ENCODE data around the gene FIBP.

FIBP gene

GRCh38 chr11:65870706-65871681 is 17.3 kb downstream of the FIBP start:
- no peak for TF ChIP-seq CTCF (IDR thresholded peaks at IDR 0.05; ENCODE audit: control insufficient read depth, insufficient read depth, low read depth, low read length, missing control alignments)
- H3K4me3 ChIP-seq (ENCODE audit: control insufficient read depth, low read depth, low read length) = peak overlapping the region; percentile 77
- DNase-seq (ENCODE audit: low read depth) = no peak

GRCh38 chr11:65870307-65870658 is 18.0 kb downstream of the FIBP start:
- no peak for TF ChIP-seq CTCF (IDR thresholded peaks at IDR 0.05; ENCODE audit: control insufficient read depth, insufficient read depth, low read depth, low read length, missing control alignments)
- DNase-seq (ENCODE audit: low read depth) = no peak
- no peak overlapping the region for H3K4me3 ChIP-seq (ENCODE audit: control insufficient read depth, low read depth, low read length)

GRCh38 chr11:65869643-65870306 is 18.5 kb downstream of the FIBP start:
- no peak for DNase-seq (ENCODE audit: low read depth)
- H3K4me3 ChIP-seq (ENCODE audit: control insufficient read depth, low read depth, low read length) = no peak overlapping the region
- no peak for TF ChIP-seq CTCF (IDR thresholded peaks at IDR 0.05; ENCODE audit: control insufficient read depth, insufficient read depth, low read depth, low read length, missing control alignments)

GRCh38 chr11:65868907-65869306 is 19.4 kb downstream of the FIBP start:
- no peak overlapping the region for H3K4me3 ChIP-seq (ENCODE audit: control insufficient read depth, low read depth, low read length)
- DNase-seq (ENCODE audit: low read depth) = no peak
- TF ChIP-seq CTCF (IDR thresholded peaks at IDR 0.05; ENCODE audit: control insufficient read depth, insufficient read depth, low read depth, low read length, missing control alignments) = no peak

- TF ChIP-seq CTCF (IDR thresholded peaks at IDR 0.05; ENCODE audit: control insufficient read depth, insufficient read depth, low read depth, low read length, missing control alignments) = no peak
- no peak overlapping the region for H3K4me3 ChIP-seq (ENCODE audit: control insufficient read depth, low read depth, low read length)
- DNase-seq (ENCODE audit: low read depth) = no peak
Measured at GRCh38 chr11:65868076-65868667, 20.1 kb downstream of the FIBP start.

- no peak for DNase-seq (ENCODE audit: low read depth)
- TF ChIP-seq CTCF (IDR thresholded peaks at IDR 0.05; ENCODE audit: control insufficient read depth, insufficient read depth, low read depth, low read length, missing control alignments) = no peak
- H3K4me3 ChIP-seq (ENCODE audit: control insufficient read depth, low read depth, low read length) = no peak overlapping the region
Measured at GRCh38 chr11:65867284-65868071, 20.8 kb downstream of the FIBP start.

Data from AG09309 (cell line).